Neural cell (in vitro differentiated cells): ENCODE measurements around the gene SERPINE2.

Experiments
- CTCF ChIP-seq: fragments of 450-650 bp; IDR thresholded peaks from 2 replicates; pipeline ENCODE4 v1.5.1; 2014; ENCODE audit warnings: antibody characterized with exemption, mild to moderate bottlenecking, moderate library complexity; ENCODE audit not compliant: poor library complexity, severe bottlenecking
- EZH2 ChIP-seq: fragments of 200-600, 300-800 bp; shearing (Covaris generic), sonication (generic); IDR thresholded peaks from 2 replicates; pipeline ENCODE4 v1.6.1; 2014; ENCODE audit warnings: antibody characterized with exemption, low read length, borderline replicate concordance, mild to moderate bottlenecking; ENCODE audit not compliant: insufficient read depth, poor library complexity, severe bottlenecking

- TF ChIP-seq CTCF (no peak), EZH2 (no peak)
Measured at GRCh38 chr2:224058048-224058775, 19.1 kb upstream of the SERPINE2 start.
